Muscle of arm (tissue), 14 donors: ENCODE data around the gene SEC61B. TPM values are rescaled to one million over a fixed set of nuclear protein-coding genes. Genes with fewer than 3 reads are reported as not detected.

Experiments used
- DNase-seq: peaks from one replicate; pipeline ENCODE4 v3.0.0-alpha.2; 2013
- long read RNA-seq, 11 donors: transcript quantifications; one replicate each; lab custom pipeline, GENCODE V29; 2026
- polyA plus RNA-seq, 12 donors: library from polyadenylated mRNA; unstranded; fragments of 120-200 nt; gene quantifications; one replicate each; pipeline ENCODE4 v1.2.1, GENCODE V29; 2013; ENCODE audit not compliant: insufficient read length in 12 of 12

Gene SEC61B
- 100 to 1,000 TPM in 3 of 12 donors, 10 to 100 TPM in 8, not detected in 1; 64.0 to 244 (median 85.0) TPM for polyA plus RNA-seq
- long read RNA-seq, donor 1, transcript SEC61B-202 (2 exons, 687 nt): minor isoform, 5 of 259 reads
- long read RNA-seq, donor 1, transcript SEC61B-201 (4 exons, 545 nt): major isoform, 206 of 259 reads
- long read RNA-seq, donor 1, partial matches to known transcripts: 41 of 259 reads
- long read RNA-seq, donor 1, other reads (novel, unspliced or antisense): 5 of 259 reads
- long read RNA-seq, donor 2, transcript SEC61B-201 (4 exons, 545 nt): major isoform, 114 of 138 reads
- long read RNA-seq, donor 2, partial matches to known transcripts: 19 of 138 reads
- long read RNA-seq, donor 2, other reads (novel, unspliced or antisense): 0 of 138 reads
- long read RNA-seq, donor 3, transcript SEC61B-201 (4 exons, 545 nt): major isoform, 50 of 64 reads
- long read RNA-seq, donor 3, partial matches to known transcripts: 11 of 64 reads
- long read RNA-seq, donor 3, other reads (novel, unspliced or antisense): 0 of 64 reads
- long read RNA-seq, donor 4, transcript SEC61B-201 (4 exons, 545 nt): major isoform, 35 of 41 reads
- long read RNA-seq, donor 4, partial matches to known transcripts: 5 of 41 reads
- long read RNA-seq, donor 4, other reads (novel, unspliced or antisense): 0 of 41 reads
- long read RNA-seq, donor 5: 0 reads
- long read RNA-seq, donor 6, transcript SEC61B-201 (4 exons, 545 nt): major isoform, 66 of 81 reads
- long read RNA-seq, donor 6, partial matches to known transcripts: 12 of 81 reads
- long read RNA-seq, donor 6, other reads (novel, unspliced or antisense): 0 of 81 reads
- long read RNA-seq, donor 7, transcript SEC61B-201 (4 exons, 545 nt): major isoform, 56 of 62 reads
- long read RNA-seq, donor 7, partial matches to known transcripts: 5 of 62 reads
- long read RNA-seq, donor 7, other reads (novel, unspliced or antisense): 0 of 62 reads
- long read RNA-seq, donor 8, transcript SEC61B-201 (4 exons, 545 nt): major isoform, 89 of 95 reads
- long read RNA-seq, donor 8, partial matches to known transcripts: 5 of 95 reads
- long read RNA-seq, donor 8, other reads (novel, unspliced or antisense): 0 of 95 reads
- long read RNA-seq, donor 9, transcript SEC61B-201 (4 exons, 545 nt): major isoform, 94 of 116 reads
- long read RNA-seq, donor 9, partial matches to known transcripts: 21 of 116 reads
- long read RNA-seq, donor 9, other reads (novel, unspliced or antisense): 0 of 116 reads
- long read RNA-seq, donor 10, transcript SEC61B-201 (4 exons, 545 nt): major isoform, 69 of 72 reads
- long read RNA-seq, donor 10, partial matches to known transcripts: 0 of 72 reads
- long read RNA-seq, donor 10, other reads (novel, unspliced or antisense): 0 of 72 reads
- long read RNA-seq, donor 11, transcript SEC61B-201 (4 exons, 545 nt): major isoform, 149 of 177 reads
- long read RNA-seq, donor 11, partial matches to known transcripts: 24 of 177 reads
- long read RNA-seq, donor 11, other reads (novel, unspliced or antisense): 0 of 177 reads

DNA sequence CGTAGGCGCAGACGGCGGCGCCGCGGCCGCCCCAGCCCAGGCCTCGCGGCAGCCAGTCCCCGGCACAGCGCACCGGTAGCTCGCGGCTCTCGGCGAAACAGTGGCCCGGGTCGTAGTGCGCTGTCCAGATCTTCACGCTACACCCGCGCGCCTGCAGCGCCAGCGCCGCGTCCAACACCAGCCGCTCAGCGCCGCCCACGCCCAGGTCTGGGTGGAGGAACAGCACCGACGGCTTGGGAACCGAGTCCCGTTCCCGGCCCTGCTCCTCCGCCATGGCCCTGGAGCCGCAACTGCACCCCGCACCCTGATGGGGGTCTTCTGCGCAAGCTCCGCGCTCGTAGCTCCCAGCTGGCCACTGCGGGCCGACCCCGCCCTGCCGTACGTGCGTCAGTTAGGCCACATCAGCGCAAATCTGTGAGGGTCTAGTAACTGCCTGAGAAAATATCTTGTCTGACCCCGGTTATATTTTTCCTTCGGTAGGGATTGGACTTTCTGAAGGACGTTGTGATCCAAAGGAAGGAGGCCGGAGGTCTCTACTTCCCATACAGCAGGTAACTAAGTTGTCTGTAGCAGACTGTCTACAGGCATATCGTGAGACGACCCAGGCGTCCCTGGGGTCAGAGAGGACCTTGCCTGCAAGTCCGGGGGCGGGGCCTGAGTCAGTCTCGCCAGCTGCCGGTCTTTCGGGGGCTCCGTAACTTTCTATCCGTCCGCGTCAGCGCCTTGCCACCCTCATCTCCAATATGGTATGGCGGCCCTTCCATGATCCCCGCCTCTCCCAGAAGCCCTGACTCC is at the start of gene SEC61B, which contains the start of gene ALG2:
SEC61B (plus strand) TSS at position 662 of the 795 bp plus-strand sequence; CDS start at position 744, 82 bp downstream.
ALG2 (minus strand) TSS at position 322 of the 795 bp plus-strand sequence; CDS start at position 274, 48 bp downstream.
- DNase-seq: peak; percentile 97

DNA sequence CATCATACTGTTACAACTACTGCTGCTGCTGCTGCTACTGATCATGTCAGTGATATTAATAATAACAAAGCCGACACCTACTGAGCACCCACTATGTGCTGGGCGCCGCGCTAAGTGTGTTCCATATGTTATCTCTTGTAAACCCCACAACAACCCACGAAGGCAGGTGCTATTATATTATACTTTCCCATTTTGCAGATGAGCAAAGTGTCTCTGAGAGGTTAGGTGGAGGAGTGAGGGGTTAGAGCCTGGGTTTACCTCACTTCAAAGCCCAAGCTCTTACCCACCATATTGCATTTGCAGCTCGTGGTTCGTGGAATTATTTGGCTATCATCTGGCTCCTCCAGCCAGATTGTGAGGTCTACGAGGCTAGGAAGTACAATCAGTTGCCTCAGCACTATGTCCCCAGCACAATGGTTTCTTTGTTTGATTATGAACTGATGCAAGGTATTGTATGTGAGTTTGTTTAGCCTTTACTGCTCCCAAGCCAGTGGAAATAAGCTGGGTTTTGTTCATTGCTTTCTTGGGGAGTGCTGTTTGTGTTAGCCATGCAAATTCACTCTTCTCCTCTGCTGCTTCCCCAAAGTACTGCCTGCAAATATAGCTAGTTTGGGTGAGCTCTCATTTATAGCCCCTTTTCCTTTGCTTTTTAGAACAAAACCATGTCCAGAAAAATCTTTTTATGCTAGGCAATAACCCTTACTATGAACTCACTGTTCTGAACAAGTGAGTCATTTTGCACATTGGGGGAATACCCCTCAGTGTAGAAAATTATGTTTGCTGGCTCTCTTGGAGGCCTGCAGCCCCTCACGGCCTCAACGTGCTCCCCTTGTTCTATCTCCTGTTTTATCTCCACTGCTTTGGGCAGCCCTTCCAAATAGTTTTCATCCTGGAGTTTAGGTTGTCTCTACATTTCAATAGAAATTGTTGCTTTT is 48.2 kb upstream of the SEC61B start:
- DNase-seq: no peak

DNA sequence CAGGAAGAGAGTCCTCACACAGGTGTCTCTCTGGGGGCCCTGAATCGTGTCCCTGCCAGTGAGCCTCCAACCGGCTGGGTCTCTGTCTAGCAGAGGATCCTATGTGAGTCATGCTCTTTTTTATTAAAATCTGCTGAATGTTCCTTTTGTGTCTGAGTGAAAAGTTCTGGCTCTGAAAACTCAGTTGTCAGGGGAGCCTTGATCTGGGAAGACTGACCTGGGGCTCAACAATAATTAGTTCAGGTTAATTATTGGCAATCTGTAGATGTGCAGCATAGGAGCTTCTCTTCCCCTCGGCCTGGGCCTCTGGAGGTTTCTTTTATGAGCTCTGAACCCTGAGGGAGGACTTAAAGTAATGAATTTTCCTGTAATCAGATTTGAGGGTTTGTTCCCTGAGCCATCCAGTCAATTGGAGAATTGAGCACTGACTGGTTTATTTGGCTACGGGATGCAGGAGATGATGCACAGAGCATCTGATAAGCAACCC is 45.5 kb upstream of the SEC61B start:
- no peak for DNase-seq

DNA sequence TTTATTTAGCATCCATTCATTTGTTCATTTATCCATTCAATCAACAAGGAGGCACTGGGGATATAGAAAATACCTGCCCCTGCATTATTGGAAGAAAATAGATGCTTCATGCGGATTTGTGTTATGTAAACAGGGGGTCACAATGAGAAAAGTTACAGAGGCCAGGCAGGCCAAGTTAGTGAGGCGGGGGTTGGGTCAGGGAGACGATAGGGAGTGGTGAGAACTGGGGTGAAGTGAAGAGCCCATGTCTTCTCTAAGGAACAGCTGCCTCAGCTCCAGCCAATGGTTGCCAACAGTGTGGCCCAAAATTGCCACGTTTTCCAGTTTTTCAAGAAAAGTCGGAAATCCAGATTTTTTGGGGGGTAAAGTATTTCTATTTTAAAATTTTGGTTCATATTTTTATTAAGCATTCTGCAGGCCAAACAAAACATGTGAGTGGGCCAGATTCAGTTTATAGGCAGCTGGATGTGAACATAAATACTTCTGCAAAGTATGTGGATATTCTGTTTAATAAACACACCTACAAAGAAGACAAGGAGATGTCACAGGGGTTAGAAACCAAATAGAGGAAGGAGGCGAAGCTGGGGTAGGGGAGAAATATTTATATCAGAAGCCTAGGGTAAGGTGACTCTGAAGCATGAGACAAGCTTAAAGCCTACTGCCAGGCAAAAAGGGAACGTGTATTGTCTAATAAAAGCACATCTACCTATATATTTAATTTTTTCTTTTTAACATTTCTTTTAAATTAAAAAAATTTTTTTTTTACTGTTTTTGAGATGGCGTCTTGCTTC is 44.3 kb upstream of the SEC61B start:
- no peak for DNase-seq

DNA sequence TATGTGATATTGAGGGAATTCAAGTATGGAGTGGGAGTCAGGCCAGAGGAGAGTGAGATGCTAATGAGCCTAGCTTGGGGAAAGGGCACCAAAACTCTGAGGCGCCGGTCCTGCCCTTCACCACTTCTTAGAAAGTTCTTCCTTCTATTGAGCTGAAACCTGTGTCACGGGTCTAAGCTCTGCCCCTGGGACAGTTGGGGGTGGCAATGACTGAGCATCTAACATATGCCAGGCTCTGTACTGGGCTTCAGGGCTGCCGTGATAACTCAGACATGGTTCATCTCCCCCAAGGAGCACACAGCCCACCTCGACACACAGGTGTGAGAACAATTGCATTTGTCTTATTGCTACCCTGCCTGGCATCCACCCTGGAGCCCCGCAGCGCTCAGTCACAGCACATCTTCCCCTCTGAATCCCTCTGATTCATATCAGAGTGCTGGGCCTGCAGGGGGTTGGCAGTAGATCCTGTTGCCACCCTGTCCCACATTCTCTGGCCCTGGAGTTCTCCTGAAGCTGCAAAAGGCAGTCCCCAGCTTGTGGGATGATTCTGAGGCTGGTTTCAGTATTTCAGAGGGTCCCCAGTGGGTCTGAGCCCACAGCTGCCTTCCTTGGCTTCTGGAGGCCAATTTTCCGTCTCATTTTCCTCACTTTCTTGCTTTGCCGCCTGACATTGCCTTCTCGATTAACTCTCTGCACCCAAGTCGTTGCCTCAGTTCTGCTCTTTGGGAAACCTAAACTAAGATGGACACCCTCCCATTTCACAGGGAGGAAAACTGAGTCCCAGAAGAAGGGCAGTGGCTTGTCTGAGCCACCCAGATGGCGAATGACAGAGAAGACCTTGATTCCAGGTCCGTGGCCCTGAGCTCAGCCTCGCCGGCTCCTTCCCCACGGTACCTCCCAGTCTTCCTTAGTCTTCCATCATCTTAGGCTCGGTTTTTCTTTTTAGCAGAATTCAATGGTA is 42.9 kb upstream of the SEC61B start:
- no peak for DNase-seq

DNA sequence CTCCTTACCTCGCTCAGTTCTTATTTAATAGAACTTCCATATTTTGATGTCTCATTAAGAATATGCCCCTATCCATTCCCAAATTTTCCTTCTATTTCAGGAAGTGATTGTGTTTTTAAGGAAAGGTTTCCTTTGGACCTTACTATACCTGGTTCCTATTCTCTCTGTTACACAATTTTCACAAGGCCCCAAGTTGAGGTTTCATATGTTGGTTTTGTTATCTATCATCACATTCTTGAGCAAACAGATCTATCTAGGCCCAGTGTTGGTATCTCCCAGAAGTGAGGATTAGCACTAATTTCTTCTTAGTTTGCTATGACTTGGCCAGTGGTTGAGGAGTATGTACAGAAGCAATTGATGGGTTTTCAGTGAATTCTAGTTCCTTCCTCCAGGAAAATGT is 41.9 kb upstream of the SEC61B start:
- no peak for DNase-seq

DNA sequence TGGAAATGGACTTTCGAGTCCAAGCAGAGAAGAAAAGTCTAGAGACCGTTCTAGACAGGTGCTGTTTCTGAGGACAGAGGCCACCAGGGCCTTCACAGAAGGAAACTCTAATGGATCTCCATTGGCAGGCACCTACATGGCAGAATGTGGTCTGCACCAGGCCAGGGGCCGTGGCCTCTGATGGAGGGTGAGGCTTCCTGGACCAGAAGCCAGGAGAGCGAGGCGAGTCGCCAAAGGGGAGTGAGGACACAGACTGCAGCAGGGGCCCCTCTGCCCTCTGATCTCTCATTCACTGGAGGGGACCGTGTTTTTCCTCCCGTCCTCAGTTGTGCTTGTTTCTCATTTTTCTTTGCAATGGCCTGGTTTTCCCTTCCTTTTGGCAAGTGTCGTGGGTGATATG is 41.4 kb upstream of the SEC61B start:
- no peak for DNase-seq

DNA sequence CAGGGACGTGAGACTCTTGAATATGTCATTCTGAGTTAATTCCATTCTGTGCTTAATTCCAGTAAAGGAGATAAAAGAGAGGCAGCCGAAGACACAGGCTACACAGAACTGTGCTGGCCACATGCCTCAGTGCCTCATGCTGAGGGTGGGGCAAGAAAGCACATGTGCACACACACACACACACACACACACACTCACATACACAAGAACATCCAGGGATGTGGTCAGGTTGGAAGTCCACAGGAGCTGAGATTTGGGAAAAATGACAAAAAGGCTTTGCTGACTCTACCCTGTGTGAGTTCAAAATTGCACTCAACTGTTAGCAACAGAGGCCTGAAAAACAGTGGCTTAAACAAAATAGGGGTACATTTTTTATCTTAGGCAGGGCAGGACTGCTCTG is 40.9 kb upstream of the SEC61B start:
- no peak for DNase-seq

DNA sequence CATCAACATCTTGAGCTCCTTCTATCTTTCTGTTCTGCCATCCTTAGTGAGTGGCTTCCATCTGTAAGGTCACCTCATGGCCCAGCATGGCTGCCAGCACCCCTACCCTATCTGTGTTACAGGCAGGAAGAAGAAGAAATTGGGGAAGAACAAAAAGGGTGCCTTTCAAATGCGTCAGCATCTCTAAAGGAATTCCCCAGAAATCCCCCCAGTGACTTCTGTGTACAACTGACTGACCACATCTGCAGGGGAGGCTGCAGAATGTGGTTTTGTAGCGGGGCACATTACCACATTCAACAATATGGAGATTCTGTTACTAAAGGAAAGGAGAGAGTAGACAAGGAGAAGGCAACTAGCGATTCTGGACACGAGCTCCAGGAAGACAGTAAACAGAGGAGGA is 40.5 kb upstream of the SEC61B start:
- DNase-seq: no peak

DNA sequence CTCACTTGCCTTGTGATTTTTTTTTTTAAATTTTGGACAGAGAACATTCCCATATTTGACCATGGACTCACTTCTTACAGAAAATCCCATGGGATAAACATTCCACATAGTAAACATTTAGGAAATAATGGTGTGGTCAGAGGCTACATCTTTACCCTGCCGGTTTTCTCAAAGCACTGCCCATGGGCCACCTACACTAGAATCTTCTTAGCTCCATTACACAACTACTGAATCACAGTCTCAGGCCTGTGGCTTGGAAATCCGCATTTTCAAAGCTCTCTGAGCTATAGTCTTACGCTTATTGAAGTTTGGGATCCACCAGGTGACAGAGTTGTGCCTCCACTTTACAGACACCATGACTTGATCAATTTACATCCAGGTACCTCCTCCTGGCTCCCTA is 39.7 kb upstream of the SEC61B start:
- DNase-seq: no peak

DNA sequence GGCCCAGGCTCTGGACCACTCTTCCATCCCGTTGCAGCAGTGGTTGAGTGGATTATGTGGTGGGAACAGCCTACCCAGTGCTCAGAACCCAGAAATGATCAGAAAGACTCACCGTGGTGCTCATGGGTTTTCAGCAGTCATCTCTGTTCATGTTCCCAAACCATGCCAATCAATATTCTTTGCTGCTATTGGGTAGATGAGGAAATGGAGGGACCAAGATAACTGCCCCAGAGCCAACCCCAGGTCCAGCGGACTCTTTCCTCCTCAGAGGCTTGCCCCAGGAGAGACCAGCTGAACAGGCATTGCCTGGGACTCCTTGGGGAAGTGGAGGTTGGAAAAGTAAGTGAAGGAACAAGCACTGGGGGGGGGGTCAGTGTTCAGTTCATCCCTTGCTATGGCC is 38.5 kb upstream of the SEC61B start:
- no peak for DNase-seq

DNA sequence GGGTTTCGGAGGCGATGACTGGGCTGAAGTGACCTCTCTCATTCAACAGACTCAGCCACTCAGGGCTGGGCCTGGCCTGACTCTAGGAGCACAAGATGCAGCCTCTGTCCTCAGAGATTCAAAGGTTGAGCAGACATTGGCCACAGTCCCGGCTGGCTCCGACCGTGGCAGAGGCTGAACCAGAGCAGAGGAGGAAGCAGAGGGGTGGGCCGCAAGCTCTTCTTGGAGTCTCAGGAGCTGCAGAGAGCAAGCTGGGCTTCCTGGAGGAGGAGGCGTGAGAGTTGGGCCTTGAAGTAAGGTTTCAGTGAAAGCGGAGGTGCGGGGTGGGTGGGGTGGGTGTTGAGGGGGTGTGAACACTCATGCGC is 38.0 kb upstream of the SEC61B start:
- no peak for DNase-seq

DNA sequence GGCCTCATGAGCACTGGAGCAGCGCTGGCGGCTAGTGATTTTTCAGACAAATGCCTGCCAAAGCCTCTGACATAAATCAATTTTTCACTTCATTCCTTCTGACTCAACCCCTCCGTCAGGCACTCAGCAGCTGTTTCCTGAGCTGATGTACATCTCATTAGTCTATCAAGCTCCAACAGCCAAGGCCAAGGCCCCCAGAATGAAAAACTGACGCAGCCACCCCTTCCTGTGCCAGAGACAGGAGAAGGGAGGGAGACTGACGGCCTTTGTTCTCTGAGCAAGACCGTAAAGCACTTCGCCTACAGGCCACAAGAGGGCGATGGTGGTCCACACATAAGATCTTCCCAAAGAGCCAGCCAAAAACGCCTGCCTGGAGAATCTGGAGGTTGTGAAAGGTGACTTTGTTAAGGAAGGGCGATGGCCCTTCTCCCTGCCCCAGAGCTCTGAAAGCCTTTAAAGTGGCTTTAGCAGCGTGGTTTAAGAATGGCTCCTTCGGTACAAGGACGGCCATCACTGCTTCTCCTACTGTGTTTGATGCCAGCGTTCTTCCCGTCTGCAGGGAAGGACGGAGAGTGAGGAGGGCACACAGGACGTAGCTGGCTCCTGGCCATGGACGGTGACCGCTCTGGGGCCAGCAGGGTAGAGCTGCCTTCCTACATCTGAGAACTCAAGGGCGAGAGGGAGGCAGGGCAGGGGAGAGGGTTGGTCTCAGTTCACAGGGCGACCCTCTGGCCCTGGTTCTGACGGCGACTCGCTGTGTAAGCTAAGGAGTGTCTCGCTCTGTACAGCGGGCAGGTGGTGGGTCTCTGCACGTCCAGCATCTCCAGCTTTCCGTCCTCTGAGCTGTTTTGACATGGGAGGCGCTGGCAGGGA is 37.4 kb upstream of the SEC61B start:
- DNase-seq: peak; percentile 94

DNA sequence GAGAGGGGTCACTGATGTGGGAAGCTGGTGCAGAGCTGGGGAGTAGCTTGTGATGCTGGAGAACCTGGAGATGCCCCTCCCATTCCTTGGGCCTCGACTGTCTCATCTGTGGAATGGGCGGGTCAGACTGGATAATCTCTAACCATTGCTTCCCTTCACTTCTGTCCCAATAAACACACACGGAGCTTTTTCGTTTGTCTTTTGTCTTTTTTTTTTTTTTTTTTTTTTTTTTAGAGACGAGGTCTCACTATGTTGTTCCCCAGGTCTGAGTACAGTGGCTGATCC is 36.8 kb upstream of the SEC61B start:
- no peak for DNase-seq

DNA sequence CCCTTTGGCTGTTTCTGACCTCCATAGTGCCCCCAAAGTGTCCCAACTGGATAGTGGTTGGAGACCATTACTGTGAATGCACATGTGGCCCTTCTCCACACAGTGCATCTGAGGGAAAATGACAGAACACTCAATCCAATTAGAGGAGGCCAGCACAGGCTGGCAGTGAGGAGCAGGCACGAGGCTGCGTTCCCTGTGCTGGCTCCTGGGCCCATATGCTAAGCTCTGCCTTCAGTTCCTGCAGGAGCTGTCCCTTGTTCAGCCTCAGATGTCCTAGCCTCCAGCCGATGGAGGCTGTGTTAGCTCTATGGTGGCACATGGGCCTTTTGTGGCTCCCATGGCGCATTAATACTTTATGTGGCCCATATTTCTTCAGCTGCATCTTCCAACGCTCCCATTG is 36.1 kb upstream of the SEC61B start:
- no peak for DNase-seq

DNA sequence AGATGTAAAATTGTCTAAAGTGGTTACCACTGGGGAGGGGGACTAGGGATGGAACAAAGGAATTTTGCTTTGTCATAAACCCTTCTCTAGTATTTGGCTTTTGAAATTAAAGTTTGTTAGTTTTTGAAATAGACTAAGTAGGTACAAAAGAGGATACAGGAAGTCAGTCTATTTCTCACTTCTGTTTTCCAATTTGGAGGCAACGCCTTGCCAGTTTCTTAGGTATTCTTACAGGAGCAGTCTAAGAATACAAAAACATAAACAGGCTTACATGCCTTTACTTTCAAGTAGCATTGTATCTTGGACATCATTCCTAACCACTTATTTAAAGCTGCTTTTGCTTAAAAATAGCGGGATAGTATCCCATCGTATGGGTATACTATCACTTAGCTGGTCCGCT is 34.8 kb upstream of the SEC61B start:
- DNase-seq: no peak
